Measurements from ENCODE around the gene NR6A1. TPM values are rescaled to one million over a fixed set of nuclear protein-coding genes. Genes with fewer than 3 reads are reported as not detected.

The NR6A1 gene
- total RNA-seq, 1 donor from 2014 or later, result 0.56 TPM

DNA sequence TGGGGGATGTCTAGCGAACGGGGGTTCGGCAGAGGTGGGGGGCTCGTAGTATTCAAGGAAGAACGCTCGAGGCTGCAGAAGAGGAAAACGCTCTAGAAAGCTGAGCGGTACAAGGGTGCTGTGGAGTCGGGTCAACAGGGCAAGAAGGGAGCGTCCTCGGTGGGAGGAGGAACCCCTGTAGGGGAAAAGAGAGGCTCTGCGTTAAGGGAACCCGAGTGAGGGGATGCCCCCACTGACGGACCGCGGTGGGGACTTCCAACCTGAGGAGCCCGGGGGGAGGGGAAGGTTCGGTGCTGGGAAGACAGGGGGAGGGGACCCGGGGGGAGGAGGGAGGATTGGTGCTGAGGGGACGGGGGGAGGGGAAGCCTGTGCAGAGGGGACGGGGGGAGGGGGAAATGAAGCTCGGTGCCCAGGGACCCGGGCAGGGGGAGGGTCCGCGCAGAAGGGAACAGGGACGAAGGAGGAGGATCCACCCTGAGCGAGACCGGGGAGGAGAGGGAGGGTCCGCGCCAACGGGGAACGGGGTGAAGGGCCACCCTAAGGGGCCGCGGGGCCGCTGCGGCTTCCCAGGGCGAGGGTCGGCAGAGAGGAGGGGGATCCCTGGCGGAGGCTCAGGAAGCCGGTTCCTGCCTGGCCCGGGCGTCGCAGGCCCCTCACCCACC is 621 bp downstream of the NR6A1 start:
- H3K27me3 Mint-ChIP-seq (ENCODE audit: unreplicated experiment), result peaks cover 47% of the 10 kb centered on the region
- no peaks in the 10 kb centered on the region for H3K9me3 Mint-ChIP-seq (ENCODE audit: unreplicated experiment)
- H3K36me3 Mint-ChIP-seq (ENCODE audit: unreplicated experiment), result no peaks in the 10 kb centered on the region
- peaks cover 21% of the 10 kb centered on the region for H3K4me1 Mint-ChIP-seq (ENCODE audit: unreplicated experiment)
- peak overlapping the region; percentile 82 for H3K4me3 Mint-ChIP-seq (ENCODE audit: unreplicated experiment)
- no peak overlapping the region for H3K27ac Mint-ChIP-seq (ENCODE audit: unreplicated experiment)
- TF ChIP-seq, protein P1, sequence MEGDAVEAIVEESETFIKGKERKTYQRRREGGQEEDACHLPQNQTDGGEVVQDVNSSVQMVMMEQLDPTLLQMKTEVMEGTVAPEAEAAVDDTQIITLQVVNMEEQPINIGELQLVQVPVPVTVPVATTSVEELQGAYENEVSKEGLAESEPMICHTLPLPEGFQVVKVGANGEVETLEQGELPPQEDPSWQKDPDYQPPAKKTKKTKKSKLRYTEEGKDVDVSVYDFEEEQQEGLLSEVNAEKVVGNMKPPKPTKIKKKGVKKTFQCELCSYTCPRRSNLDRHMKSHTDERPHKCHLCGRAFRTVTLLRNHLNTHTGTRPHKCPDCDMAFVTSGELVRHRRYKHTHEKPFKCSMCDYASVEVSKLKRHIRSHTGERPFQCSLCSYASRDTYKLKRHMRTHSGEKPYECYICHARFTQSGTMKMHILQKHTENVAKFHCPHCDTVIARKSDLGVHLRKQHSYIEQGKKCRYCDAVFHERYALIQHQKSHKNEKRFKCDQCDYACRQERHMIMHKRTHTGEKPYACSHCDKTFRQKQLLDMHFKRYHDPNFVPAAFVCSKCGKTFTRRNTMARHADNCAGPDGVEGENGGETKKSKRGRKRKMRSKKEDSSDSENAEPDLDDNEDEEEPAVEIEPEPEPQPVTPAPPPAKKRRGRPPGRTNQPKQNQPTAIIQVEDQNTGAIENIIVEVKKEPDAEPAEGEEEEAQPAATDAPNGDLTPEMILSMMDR (IDR thresholded peaks at IDR 0.05), result no peak
- DNase-seq (ENCODE audit: extremely low spot score, unreplicated experiment), result peak; percentile 70

DNA sequence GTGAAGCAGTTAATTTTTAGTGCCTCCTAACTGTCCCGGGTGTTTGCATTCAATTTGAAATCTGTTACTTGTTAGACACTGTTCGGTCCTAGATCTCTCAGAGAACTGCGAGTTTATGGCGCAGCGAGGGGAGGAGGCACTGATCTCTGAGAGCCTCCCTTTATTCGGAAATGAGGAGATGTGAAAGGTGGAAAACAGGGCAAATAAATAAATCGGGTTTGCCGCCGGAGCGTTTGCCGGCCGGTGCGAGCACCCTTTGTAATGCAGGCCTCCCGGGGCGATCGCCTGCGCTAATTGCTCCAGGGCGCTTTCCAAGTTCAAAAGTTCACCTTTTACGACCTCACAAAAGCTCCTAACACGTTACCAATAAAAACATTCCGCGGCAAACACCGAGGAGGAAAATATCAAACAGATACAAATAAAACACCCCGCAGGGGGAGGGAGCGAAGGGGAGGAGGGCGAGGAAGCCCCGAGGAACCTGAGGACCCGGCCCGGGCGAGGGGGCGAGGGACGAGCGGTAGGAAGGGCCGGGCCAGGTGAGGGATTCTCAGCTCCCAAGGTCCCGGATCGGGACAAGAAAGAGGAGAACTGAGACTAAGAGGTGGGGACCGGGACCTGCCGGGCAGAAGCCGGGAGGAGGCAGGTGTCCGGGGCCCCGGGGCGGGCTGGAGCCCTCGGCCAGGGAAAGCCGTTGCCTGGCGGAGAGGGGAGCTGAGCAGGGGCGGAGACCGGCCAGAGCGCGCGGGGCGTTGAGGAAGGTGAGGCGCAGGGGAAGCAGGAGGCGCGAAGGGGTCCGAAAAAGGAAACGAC is 1.4 kb downstream of the NR6A1 start:
- Mint-ChIP-seq H3K27me3 (ENCODE audit: unreplicated experiment) (peaks cover 54% of the 10 kb centered on the region), H3K4me1 (ENCODE audit: unreplicated experiment) (peaks cover 21% of the 10 kb centered on the region), H3K4me3 (ENCODE audit: unreplicated experiment) (peak overlapping the region; percentile 82), H3K9me3 (ENCODE audit: unreplicated experiment) (no peaks in the 10 kb centered on the region), H3K27ac (ENCODE audit: unreplicated experiment) (no peak overlapping the region), H3K36me3 (ENCODE audit: unreplicated experiment) (no peaks in the 10 kb centered on the region)
- peak; percentile 82 for DNase-seq (ENCODE audit: extremely low spot score, unreplicated experiment)
- TF ChIP-seq, protein P1 (IDR thresholded peaks at IDR 0.05), result no peak

DNA sequence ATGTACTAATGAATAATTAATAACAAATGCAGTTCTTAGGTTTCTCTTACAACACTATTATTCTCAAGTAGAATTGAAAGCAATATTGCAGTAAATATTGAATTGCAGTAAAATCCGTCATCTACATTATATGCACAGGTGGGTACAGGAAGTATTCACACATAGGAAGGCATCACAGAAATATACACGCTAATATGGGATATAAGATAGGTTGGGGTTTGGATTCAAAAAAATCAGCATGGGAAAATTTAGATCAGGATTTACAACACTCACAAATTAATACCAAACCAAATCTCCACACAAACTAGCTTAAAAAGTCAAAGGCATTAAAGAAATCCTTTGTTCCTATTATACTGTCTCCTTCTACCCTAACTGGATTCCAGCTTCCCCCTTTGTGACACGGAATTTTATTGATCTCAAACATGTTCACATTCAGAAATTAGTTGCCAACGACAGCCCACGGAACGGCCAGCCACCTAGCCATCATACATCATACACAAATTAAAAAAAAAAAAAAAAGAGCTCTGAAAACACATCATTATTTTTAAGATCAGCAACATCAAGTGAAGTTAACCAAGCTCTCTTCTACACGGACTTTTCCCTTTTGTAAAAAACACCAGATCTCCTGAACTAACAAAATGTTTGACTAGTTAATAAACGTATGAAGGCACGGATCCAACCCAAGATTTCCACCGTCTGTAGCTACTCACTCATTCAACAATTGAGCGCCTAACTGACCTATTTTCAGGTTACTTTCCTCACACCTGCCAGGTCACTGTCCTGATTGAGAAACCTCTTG is 2.2 kb downstream of the NR6A1 start:
- peaks cover 60% of the 10 kb centered on the region for H3K27me3 Mint-ChIP-seq (ENCODE audit: unreplicated experiment)
- DNase-seq (ENCODE audit: extremely low spot score, unreplicated experiment), result no peak
- peak overlapping the region; percentile 15 for H3K4me3 Mint-ChIP-seq (ENCODE audit: unreplicated experiment)
- peaks cover 18% of the 10 kb centered on the region for H3K4me1 Mint-ChIP-seq (ENCODE audit: unreplicated experiment)
- no peak overlapping the region for H3K27ac Mint-ChIP-seq (ENCODE audit: unreplicated experiment)
- TF ChIP-seq, protein P1 (IDR thresholded peaks at IDR 0.05), result no peak
- no peaks in the 10 kb centered on the region for H3K36me3 Mint-ChIP-seq (ENCODE audit: unreplicated experiment)
- no peaks in the 10 kb centered on the region for H3K9me3 Mint-ChIP-seq (ENCODE audit: unreplicated experiment)

DNA sequence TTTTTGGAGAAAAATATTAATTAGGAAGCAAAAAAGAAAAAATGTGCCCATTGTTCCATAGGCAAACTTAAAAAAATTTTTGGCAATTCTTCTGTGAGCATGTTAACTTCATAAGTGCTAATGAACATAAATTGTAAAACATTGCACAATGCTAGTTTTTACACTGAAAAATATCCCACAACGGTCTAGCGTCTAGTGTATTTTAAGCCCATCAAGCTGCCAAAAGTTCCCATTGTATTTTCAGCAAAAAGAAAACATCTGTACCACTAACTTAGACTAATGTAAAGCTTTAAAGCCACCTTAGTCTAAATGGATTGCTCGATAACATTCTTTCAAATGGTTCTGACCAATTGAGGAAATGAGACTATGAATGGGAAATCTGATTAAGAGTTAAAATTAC is 2.8 kb downstream of the NR6A1 start:
- H3K27ac Mint-ChIP-seq (ENCODE audit: unreplicated experiment), result no peak overlapping the region
- no peak overlapping the region for H3K4me3 Mint-ChIP-seq (ENCODE audit: unreplicated experiment)
- TF ChIP-seq, protein P1 (IDR thresholded peaks at IDR 0.05), result no peak
- H3K27me3 Mint-ChIP-seq (ENCODE audit: unreplicated experiment), result peaks cover 65% of the 10 kb centered on the region
- H3K9me3 Mint-ChIP-seq (ENCODE audit: unreplicated experiment), result no peaks in the 10 kb centered on the region
- H3K36me3 Mint-ChIP-seq (ENCODE audit: unreplicated experiment), result no peaks in the 10 kb centered on the region
- no peak for DNase-seq (ENCODE audit: extremely low spot score, unreplicated experiment)
- H3K4me1 Mint-ChIP-seq (ENCODE audit: unreplicated experiment), result peaks cover 18% of the 10 kb centered on the region
